ENCODE data around the gene XPNPEP3. TPM values are rescaled to one million over a fixed set of nuclear protein-coding genes. Genes with fewer than 3 reads are reported as not detected.

The XPNPEP3 gene
- total RNA-seq, 1 donor from 2014 or later, result 14.0 TPM

Other genes with a start within 250 kb of the XPNPEP3 start
- gene MRTFA, start 220.4 kb upstream of the XPNPEP3 start, total RNA-seq, result 71.3 and 73.6 TPM in 2 replicates
- gene MCHR1, start 177.7 kb upstream of the XPNPEP3 start, total RNA-seq, result not detected in 2 replicates
- gene SLC25A17, start 37.8 kb upstream of the XPNPEP3 start, total RNA-seq, result 21.6 and 22.2 TPM in 2 replicates
- gene ST13, start 509 bp upstream of the XPNPEP3 start, total RNA-seq, result 139 and 147 TPM in 2 replicates
- gene DNAJB7, start 5.0 kb downstream of the XPNPEP3 start, total RNA-seq, result not detected in 2 replicates
- gene RBX1, start 94.2 kb downstream of the XPNPEP3 start, total RNA-seq, result 84.9 and 86.8 TPM in 2 replicates
- 76.8 and 87.2 TPM in 2 replicates for gene EP300, start 235.4 kb downstream of the XPNPEP3 start, total RNA-seq

Data from T-helper 2 cell treated with Interferon-gamma antibody and Interleukin-4, amounts not matched to agents 100 ng/mL and 5 ng/mL, for 36 hours (primary cell).